HG03575 (cell line): ENCODE data around the gene LRCH1.
A peak's percentile ranks its signal among the peaks of the same experiment; 100 is the strongest.
"Not testable (repeated sequence)": the region's sequence is repeated elsewhere in the genome, so short reads cannot be mapped to it uniquely, and the experiment has no call there.

ENCODE experiments used
- ATAC-seq: cut with Tn5 transposase; IDR thresholded peaks from one replicate; pipeline ENCODE4 v1.9.1; 2021; ENCODE audit not compliant: unreplicated experiment, insufficient number of reproducible peaks, low FRiP score; ENCODE audit errors: extremely low read depth

The LRCH1 gene

DNA sequence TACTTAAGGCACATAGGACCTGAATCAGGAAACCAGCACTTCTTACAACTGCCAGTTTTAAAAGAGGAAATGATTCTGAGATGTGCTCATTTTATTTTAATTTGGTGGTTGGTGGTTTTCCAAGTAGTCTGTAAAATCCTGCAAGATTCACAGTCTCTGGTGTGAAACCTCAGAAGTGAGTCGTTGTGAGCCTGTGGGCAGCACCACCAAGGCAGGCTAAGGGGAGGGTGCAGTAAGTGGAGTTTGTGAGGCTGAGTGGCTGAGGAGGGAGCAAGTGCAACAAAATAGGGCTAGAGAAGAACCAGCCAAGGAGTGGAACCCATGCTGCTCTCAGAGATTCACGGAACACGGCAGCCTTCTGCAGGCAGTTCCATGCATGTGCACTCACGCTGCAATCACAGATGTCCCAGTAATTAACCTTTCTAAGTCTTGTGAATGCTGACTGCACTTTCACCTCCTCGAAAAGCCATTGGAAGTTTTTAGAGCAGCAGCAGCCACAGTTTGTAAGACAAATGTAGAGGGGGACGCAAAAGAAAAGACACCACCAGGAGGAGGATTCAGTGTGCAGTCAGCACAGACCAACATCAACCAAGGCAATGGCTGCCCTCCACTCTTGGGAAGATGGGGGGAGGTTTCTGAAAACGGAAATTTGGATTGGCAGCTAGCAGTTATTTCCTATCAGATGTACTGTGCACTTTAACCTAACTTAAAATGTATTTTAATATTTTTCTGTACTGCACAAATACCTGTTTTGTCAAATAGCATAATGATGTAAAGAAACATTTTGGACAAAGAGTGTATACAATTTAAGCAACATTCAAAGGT is 199.1 kb downstream of the LRCH1 start:
- ATAC-seq = peak; percentile 78

GRCh38 chr13:46753137-46753536 is 200.2 kb downstream of the LRCH1 start:
- no peak for ATAC-seq

DNA sequence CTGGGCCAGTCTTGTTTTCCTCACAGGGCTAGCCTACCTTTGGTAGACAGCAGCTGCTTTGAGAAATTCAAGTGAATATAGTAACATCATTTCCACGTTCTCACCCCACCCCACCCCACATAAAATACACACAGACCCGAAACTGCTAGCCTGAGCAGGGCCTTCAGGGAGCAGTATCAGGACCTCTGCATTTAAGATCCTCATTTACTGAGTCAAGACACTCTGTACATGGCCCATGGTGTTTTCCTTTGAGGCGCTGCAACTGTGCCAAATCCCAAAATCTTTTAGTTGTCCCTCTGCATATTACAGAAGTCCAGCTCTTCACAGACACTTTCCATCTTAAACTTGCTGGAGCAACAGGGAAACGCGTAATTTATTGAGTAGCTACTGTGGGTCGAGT is 200.9 kb downstream of the LRCH1 start:
- no peak for ATAC-seq

DNA sequence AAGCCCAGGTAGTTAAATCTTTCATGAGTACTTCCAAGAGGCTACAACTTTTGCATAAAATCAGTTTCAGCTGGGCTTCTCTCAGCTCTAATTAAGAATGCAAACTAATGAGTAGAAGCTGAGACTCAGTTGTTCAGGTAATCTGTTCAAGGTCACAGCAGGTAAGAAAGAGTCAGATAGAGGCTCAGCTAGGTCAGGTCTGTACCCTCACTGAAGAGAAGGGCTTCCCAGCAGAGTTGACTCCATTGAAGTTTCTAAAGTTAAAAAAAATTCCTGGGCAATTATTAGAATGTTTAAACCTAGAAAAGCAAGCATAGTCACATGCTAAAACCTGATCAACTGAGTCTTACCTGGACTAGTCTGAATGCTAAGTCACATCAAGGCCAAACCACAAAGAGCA is 201.8 kb downstream of the LRCH1 start:
- ATAC-seq = no peak

DNA sequence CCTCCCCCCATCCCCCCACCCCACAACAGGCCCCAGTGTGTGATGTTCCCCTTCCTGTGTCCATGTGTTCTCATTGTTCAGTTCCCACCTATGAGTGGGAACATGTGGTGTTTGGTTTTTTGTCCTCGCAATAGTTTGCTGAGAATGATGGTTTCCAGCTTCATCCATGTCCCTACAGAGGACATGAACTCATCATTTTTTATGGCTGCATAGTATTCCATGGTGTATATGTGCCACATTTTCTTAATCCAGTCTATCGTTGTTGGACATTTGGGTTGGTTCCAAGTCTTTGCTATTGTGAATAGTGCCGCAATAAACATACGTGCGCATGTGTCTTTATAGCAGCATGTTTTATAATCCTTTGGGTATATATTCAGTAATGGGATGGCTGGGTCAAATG is 202.5 kb downstream of the LRCH1 start:
- not testable (repeated sequence) for ATAC-seq

- no peak for ATAC-seq
These were observed 204.0 kb downstream of the LRCH1 start for GRCh38 chr13:46756977-46757376.

- no peak for ATAC-seq
These were observed 204.7 kb downstream of the LRCH1 start for GRCh38 chr13:46757640-46758039.

- no peak for ATAC-seq
These were observed 206.9 kb downstream of the LRCH1 start for GRCh38 chr13:46759846-46760245.

DNA sequence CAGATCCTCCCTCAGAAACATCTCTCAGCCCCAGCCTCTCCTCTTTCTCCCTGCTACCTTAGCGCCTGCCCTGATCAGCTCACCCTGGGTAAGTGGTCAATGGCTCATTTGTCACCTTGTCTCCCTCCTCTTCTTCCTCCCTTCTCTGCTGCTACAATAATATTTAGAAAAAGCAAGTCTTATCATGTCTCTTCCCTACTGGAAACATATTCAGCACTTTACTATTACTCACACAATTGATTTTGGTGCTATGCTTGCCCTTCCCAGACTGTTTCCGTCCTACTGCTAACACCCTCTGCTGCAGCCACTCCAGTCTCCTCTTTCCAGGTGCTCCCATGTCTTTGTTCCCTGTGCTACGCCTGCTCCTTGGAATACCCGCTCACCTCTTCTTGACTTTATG is 208.2 kb downstream of the LRCH1 start:
- ATAC-seq = no peak

- no peak for ATAC-seq
These were observed 208.9 kb downstream of the LRCH1 start for GRCh38 chr13:46761866-46762265.

DNA sequence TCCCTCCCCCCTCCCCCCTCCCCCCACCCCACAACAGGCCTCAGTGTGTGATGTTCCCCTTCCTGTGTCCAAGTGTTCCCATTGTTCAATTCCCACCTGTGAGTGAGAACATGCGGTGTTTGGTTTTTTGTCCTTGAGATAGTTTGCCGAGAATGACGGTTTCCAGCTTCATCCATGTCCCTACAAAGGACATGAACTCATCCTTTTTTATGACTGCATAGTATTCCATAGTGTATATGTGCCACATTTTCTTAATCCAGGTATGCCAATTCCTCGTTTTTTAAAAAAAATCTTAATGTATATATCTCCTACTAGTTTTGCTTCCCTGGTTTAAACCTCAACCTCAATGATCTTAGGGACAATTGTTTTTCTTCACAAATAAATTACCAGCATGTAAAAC is 217.0 kb downstream of the LRCH1 start:
- not testable (repeated sequence) for ATAC-seq

DNA sequence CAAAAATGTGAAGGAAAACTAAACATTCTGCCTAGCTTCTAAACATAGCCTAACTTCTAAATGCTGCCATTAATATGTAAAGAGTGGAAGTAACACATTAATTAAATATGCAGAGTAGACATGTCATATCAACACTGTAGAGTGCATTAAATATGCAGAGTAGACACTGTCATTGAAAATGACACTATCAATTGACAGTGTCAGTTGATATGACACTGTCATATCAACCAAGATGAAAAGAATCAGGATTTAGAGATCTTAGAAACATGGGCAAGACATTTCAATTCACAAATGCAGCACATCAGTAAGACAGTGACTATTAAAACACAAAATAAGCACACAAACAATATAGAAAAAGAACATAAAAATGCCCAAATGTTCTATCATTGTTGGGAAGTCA is 218.7 kb downstream of the LRCH1 start:
- no peak for ATAC-seq

- ATAC-seq = no peak
These were observed 220.6 kb downstream of the LRCH1 start for GRCh38 chr13:46773541-46773940.

- no peak for ATAC-seq
These were observed 222.6 kb downstream of the LRCH1 start for GRCh38 chr13:46775385-46776107.

- ATAC-seq = no peak
These were observed 225.1 kb downstream of the LRCH1 start for GRCh38 chr13:46778095-46778494.

DNA sequence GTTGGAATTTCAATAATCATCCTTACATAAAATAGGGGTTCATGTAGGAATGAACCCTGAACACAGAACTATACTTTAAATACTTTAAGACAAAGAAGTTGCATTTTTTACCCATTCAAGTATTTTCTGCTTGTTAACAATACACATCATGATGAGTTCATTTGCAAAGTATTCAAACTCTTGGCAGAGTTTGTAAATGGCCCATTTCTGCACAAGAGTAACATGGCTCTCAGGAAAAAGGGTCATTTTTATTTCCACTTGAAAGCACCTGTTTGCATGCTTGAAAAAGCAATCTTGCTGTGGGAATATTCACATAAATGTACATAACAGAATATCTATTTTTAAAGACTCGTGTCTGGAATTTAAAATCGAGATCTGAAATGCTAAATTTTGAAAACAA is 225.9 kb downstream of the LRCH1 start:
- ATAC-seq = no peak

DNA sequence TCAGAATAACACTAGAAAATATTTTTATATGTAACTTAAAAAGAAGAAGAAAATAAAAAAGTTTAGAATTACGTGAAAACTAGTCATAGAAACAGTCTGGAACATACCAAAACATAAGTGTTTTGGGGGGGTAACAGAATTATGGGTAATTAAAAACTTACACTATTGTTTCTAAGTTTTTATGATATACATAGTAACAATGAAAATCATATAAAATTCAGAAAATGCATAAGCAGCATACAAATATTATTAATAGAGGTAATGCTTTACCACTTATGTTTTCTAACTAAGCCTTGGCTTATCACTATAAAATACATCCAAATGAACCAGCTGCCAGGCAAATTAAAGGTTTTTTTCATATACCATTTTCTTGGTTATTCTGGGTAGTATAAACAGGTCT is 229.1 kb downstream of the LRCH1 start:
- ATAC-seq = no peak

- ATAC-seq = no peak
These were observed 229.7 kb downstream of the LRCH1 start for GRCh38 chr13:46782691-46783090.

GRCh38 chr13:46783504-46783903 is 230.5 kb downstream of the LRCH1 start:
- no peak for ATAC-seq

DNA sequence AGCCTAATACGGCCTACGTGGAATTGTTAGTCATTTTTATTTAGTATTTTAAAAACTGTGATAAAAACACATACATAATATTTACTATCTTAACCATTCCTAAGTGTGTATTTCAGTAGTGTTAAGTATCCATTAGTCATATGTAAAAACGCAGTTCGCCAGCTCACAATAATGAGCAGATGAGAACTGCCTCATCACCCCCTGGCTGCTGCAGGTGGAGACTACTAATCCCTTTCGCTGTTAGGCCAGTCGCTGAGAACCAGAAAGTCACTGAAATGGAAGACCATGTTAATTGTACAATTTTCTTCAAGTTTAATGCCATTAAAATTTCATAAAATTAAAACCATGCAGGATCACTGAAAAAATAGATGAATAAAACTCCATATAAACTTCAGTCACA is 242.4 kb downstream of the LRCH1 start:
- no peak for ATAC-seq
